HepG2 (cell line): ENCODE measurements around the gene SUDS3. TPM values are rescaled to one million over a fixed set of nuclear protein-coding genes. Genes with fewer than 3 reads are reported as not detected.

Experiments
- ATAC-seq: fragments of 200-7000 bp; cut with Tn5 transposase; 3 replicates; pipeline ENCODE4 v1.9.1; 2020; ENCODE audit warnings: mild to moderate bottlenecking, moderate library complexity
- BruUV-seq: library from RNA; stranded (reverse); fragments of 400-500 nt; replicated peaks from 2 replicates; lab custom pipeline; 2021; lab: Mats Ljungman, UMichigan
- CTCF ChIA-PET: fragments of 300-600 bp; formaldehyde crosslinking; extraction: SDS; loops from one replicate; lab custom pipeline; 2021; ENCODE audit warnings: low total read pairs, inconsistent platforms, low intra/inter-chr PET ratio; lab: Yijun Ruan, JAX
- POLR2A ChIA-PET: fragments of 350-600 bp; sonication (Branson Sonifier 250); formaldehyde crosslinking; loops from one replicate; lab custom pipeline; 2020; ENCODE audit warnings: antibody characterized with exemption, inconsistent platforms; lab: Yijun Ruan, JAX
- DNase-seq: peaks from one replicate; pipeline ENCODE4 v3.0.0-alpha.2; 2015; ENCODE audit warnings: low spot score
- FAIRE-seq: peaks from 3 replicates; lab custom pipeline; 2011; peaks lifted over from hg19 to GRCh38; lab: Jason Lieb, UNC
- H2AFZ ChIP-seq: one replicate; pipeline ENCODE4 v1.6.1; 2011; ENCODE audit warnings: low read length, inconsistent platforms
- H3K27ac ChIP-seq: fragments of 300-600 bp; 3 replicates; pipeline ENCODE4 v1.8.0; 2011; ENCODE audit warnings: mixed run types, mild to moderate bottlenecking, mixed read lengths, low read length, inconsistent platforms; ENCODE audit not compliant: insufficient read depth; ENCODE audit errors: extremely low read length
- H3K27me3 ChIP-seq, 2 experiments: fragments of 200-600 bp in 1 of 2; 2 replicates in 1 of 2; 3 replicates in 1 of 2; pipeline versions ENCODE4 v1.6.0 to v1.8.0; 2011; ENCODE audit warnings: low read length in 2 of 2, mild to moderate bottlenecking in 2 of 2, moderate library complexity in 2 of 2, inconsistent platforms in 1 of 2; ENCODE audit not compliant: insufficient read depth in 2 of 2, control insufficient read depth in 1 of 2
- H3K36me3 ChIP-seq, 2 experiments: fragments of 200-600 bp in 1 of 2; replicated peaks in 1 of 2; 2 replicates in 1 of 2; 3 replicates in 1 of 2; pipeline versions ENCODE4 v1.5.1 to v1.8.0; 2011; ENCODE audit warnings: low read length in 2 of 2, inconsistent platforms in 1 of 2; ENCODE audit not compliant: insufficient read depth in 2 of 2, control insufficient read depth in 1 of 2
- H3K4me1 ChIP-seq: 2 replicates; pipeline ENCODE4 v1.5.1; 2012; ENCODE audit warnings: low read length, inconsistent platforms; ENCODE audit not compliant: insufficient read depth
- H3K4me2 ChIP-seq: 2 replicates; pipeline ENCODE4 v1.6.0; 2011; ENCODE audit warnings: low read depth, low read length, inconsistent platforms
- H3K4me3 ChIP-seq, 3 experiments: fragments of 200-600 bp in 1 of 3; sonication (generic), shearing (Covaris generic) in 1 of 3; replicated peaks in 1 of 3; 2 replicates each; pipeline ENCODE4 v1.5.1; 2011 to 2016; ENCODE audit warnings: low read length in 3 of 3, inconsistent platforms in 2 of 3, low read depth in 2 of 3, mild to moderate bottlenecking in 2 of 3, control low read depth in 1 of 3, mixed read lengths in 1 of 3; ENCODE audit not compliant: insufficient read depth in 1 of 3
- H3K79me2 ChIP-seq: one replicate; pipeline ENCODE4 v1.6.1; 2011; ENCODE audit warnings: low read length, inconsistent platforms; ENCODE audit not compliant: insufficient read depth
- H3K9ac ChIP-seq: 2 replicates; pipeline ENCODE4 v1.6.0; 2011; ENCODE audit warnings: mild to moderate bottlenecking, low read depth, low read length, inconsistent platforms; ENCODE audit not compliant: insufficient read depth
- H3K9me3 ChIP-seq: 2 replicates; pipeline ENCODE4 v1.5.1; 2012; ENCODE audit warnings: mild to moderate bottlenecking, low read length
- H4K20me1 ChIP-seq: 2 replicates; pipeline ENCODE4 v1.6.0; 2011; ENCODE audit warnings: inconsistent platforms, mild to moderate bottlenecking, low read length, moderate library complexity; ENCODE audit not compliant: insufficient read depth
- CHCHD3 ChIP-seq: sonication (generic); formaldehyde crosslinking; IDR thresholded peaks from 2 replicates; pipeline ENCODE4 v1.8.0; 2022; ENCODE audit warnings: mild to moderate bottlenecking, missing genetic modification reagents, moderate library complexity
- NONO ChIP-seq, 2 experiments: fragments of 450-650 bp in 1 of 2; sonication (generic) in 1 of 2; formaldehyde crosslinking in 1 of 2; IDR thresholded peaks in 1 of 2; conservative IDR thresholded peaks in 1 of 2; 2 replicates each; pipeline versions ENCODE4 v1.6.1 to v1.8.0; 2017 to 2022; ENCODE audit warnings: mild to moderate bottlenecking in 1 of 2, missing genetic modification reagents in 1 of 2, moderate library complexity in 1 of 2
- PAF1 ChIP-seq: IDR thresholded peaks from 2 replicates; pipeline ENCODE4 v1.6.1; 2016; ENCODE audit warnings: missing genetic modification reagents, missing compliant biosample characterization
- PLRG1 ChIP-seq: fragments of 450-650 bp; conservative IDR thresholded peaks from 2 replicates; pipeline ENCODE4 v1.6.1; 2016
- ZBTB38 ChIP-seq: sonication (generic); formaldehyde crosslinking; IDR thresholded peaks from 2 replicates; pipeline ENCODE4 v1.5.1; 2020; ENCODE audit warnings: mild to moderate bottlenecking, missing genetic modification reagents
- ZNF205 ChIP-seq: IDR thresholded peaks from 2 replicates; pipeline ENCODE4 v1.6.1; 2018; ENCODE audit warnings: missing biosample characterization, missing genetic modification reagents
- ZNF230 ChIP-seq: sonication (generic); formaldehyde crosslinking; IDR thresholded peaks from 2 replicates; pipeline ENCODE4 v1.4.0; 2020; ENCODE audit warnings: mild to moderate bottlenecking, missing genetic modification reagents
- ZNF296 ChIP-seq: sonication (generic); formaldehyde crosslinking; conservative IDR thresholded peaks from 2 replicates; pipeline ENCODE4 v1.5.0; 2020; ENCODE audit warnings: mild to moderate bottlenecking, missing genetic modification reagents
- ZNF614 ChIP-seq: IDR thresholded peaks from 2 replicates; pipeline ENCODE4 v1.6.1; 2018; ENCODE audit warnings: missing biosample characterization, missing genetic modification reagents, inconsistent platforms, borderline replicate concordance
- WGBS: methylation state at CpG from one replicate; pipeline ENCODE4 v1.1.6; 2017; ENCODE audit warnings: low lambda C conversion rate; 5-methylcytosine and 5-hydroxymethylcytosine counted together
- in situ Hi-C: cut with HindIII; loops from 2 replicates; pipeline ENCODE4 v1.10.0; 2017; ENCODE audit warnings: low pct_unique_long_range_greater_than_20kb; ENCODE audit not compliant: extremely low pct_ligation_motif_present
- intact Hi-C: fragments of 100-400 bp; cut with micrococcal nuclease; formaldehyde crosslinking; loops from one replicate; pipeline ENCODE4 v1.10.0; 2022; ENCODE audit not compliant: unreplicated experiment
- polyA plus RNA-seq, 8 experiments: library from polyadenylated mRNA; depleted of rRNA in 3 of 8; stranded (reverse) in 7 of 8; unstranded in 1 of 8; fragments of >200 nt; fragmentation: Illumina TruSeq in 4 of 8; extraction: Trizol in 4 of 8; gene quantifications; 2 replicates each; pipeline versions ENCODE4 v1.2.1 to v1.2.3, GENCODE V29; 2011 to 2016; ENCODE audit warnings: low read depth in 4 of 8, missing spikeins in 1 of 8, mixed read lengths in 1 of 8; ENCODE audit not compliant: insufficient read depth in 1 of 8
- total RNA-seq, 5 experiments: library from RNA; depleted of rRNA; stranded (reverse); fragments of >200 nt; fragmentation: Illumina TruSeq; extraction: Trizol; gene quantifications; 2 replicates each; pipeline ENCODE4 v1.2.3, GENCODE V29; 2016; ENCODE audit warnings: low read depth in 1 of 5

SUDS3 gene
- total and polyA plus RNA-seq, 2 of the 13 experiments (the other 11 are each of a cell fraction or from before 2014, with no cell fraction given) = 20.2 to 33.1 TPM

DNA sequence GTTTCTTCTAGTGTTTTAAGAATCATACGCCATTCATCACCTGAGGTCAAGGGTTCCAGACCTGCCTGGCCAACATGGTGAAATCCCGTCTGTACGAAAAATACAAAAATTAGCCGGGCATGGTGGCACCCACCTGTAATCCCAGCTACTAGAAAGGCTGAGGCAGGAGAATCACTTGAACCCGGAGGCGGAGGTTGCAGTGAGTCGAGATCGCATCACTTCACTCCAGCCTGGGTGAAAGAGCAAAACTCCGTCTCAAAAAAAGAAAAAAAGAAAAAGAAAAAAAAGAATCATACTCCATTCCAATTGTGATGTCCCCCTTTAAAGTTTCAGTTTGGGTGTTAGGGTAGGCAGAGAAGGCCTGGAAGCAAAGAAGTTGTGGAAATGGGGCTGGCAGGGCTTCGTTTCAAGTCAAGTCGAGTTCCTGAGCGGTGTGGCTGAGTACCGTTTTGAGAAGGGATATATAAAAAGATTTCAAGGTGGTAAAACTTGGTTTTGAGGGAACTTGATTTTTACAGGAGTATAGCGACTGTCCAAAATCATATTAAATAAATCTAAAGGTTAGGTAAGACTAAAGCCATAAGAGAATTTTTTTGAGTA is 2.1 kb upstream of the SUDS3 start:
- Histone ChIP-seq H3K27ac (peak overlapping the region; percentile 97), H4K20me1 (peaks cover 8% of the 10 kb centered on the region; the same call in 1 of the 2 replicates), H3K36me3 (peaks cover 0 to under 1% of the 10 kb centered on the region in 2 experiments; a peak in 2 of 5 replicates), H3K4me1 (peaks cover 35% of the 10 kb centered on the region), H3K27me3 (no peaks in the 10 kb centered on the region; a peak in 1 of 5 replicates), H3K79me2 (peaks cover 47% of the 10 kb centered on the region), H3K4me2 (peak overlapping the region; percentile 85), H2AFZ (no peak overlapping the region), H3K4me3 (peak overlapping the region; percentile 70 to 87 (median 74)), H3K9ac (peak overlapping the region; percentile 79), H3K9me3 (no peaks in the 10 kb centered on the region)
- ChIA-PET CTCF (interaction anchor here (1.0 kb wide), 1 partner anchor 192 kb away, joined by 4 read pairs; no protein-coding TSS in a partner anchor), POLR2A (interaction anchor here (0.7 to 2.3 kb wide), 9 partner anchors 17 to 318 kb away, joined by 3 to 21 read pairs (median 4); partner anchors contain the start of gene PEBP1)
- WGBS = 62% methylated on average over 14 of the region's 14 CpGs
- in situ Hi-C loops (loop anchor here (5.0 kb wide), 2 partner anchors 192 to 252 kb away; no protein-coding TSS in a partner anchor), intact Hi-C loops (loop anchor here (5.0 kb wide), 1 partner anchor 237 kb away; the partner anchor contains the start of gene PEBP1)
- DNase-seq = no peak
- no peak for FAIRE-seq
- ATAC-seq = no peak
- no TSS peak for BruUV-seq
- TF ChIP-seq PAF1 (no peak), ZBTB38 (CRISPR knock-in tag) (peak; percentile 90; the same call in 1 of the 2 replicates)

- no peak overlapping the region for H2AFZ ChIP-seq
- H3K27me3 ChIP-seq = no peaks in the 10 kb centered on the region; a peak in 1 of 5 replicates
- intact Hi-C loops = loop anchor here (5.0 kb wide), 1 partner anchor 238 kb away; the partner anchor contains the start of gene PEBP1
- peaks cover 33% of the 10 kb centered on the region for H3K4me1 ChIP-seq
- peaks cover 47% of the 10 kb centered on the region for H3K79me2 ChIP-seq
- peaks cover 8% of the 10 kb centered on the region; the same call in 1 of the 2 replicates for H4K20me1 ChIP-seq
- DNase-seq = no peak
- peaks cover 4 to 7% of the 10 kb centered on the region in 2 experiments; a peak in 3 of 5 replicates for H3K36me3 ChIP-seq
- in situ Hi-C loops = loop anchor here (5.0 kb wide), 2 partner anchors 193 to 253 kb away; no protein-coding TSS in a partner anchor
- H3K9ac ChIP-seq = no peak overlapping the region
- no peak for TF ChIP-seq PLRG1
- no peak for TF ChIP-seq NONO (IDR thresholded peaks at IDR 0.05)
- no peak for TF ChIP-seq NONO (CRISPR knock-in tag; conservative IDR thresholded peaks at IDR 0.05)
- no peak for TF ChIP-seq ZNF614 (CRISPR knock-in tag)
- TF ChIP-seq ZNF296 = no peak
- no peak for TF ChIP-seq ZNF230
- no peak for TF ChIP-seq ZNF205 (CRISPR knock-in tag)
- TF ChIP-seq CHCHD3 (CRISPR knock-in tag) = no peak
- TF ChIP-seq, all 625 proteins: peak for 0
- ChIA-PET CTCF (no interaction called here), POLR2A (interaction anchor here (2.1 to 2.2 kb wide), 2 partner anchors 239 to 254 kb away, joined by 19 to 20 read pairs; partner anchors contain the start of gene PEBP1)
- no peak overlapping the region for H3K27ac ChIP-seq
- no TSS peak for BruUV-seq
- no peaks in the 10 kb centered on the region for H3K9me3 ChIP-seq
- no peak for ATAC-seq
- FAIRE-seq = no peak
- H3K4me2 ChIP-seq = peak overlapping the region; percentile 85; the same call in 1 of the 2 replicates
- 84% methylated on average over 5 of the region's 5 CpGs for WGBS
- peak overlapping the region in 1 of 3 experiments; percentile 87; a peak in 1 of 6 replicates for H3K4me3 ChIP-seq
These were observed 1.4 kb upstream of the SUDS3 start for GRCh38 chr12:118374909-118375308.
